Stimulated activated CD8-positive, alpha-beta memory T cell treated with anti-CD3 and anti-CD28 coated beads, Interleukin-4, amount 100 ng/mL, for 24 hours (primary cell): Measurements from ENCODE around the gene MAP1LC3B.
A peak's percentile ranks its signal among the peaks of the same experiment; 100 is the strongest.
"Not testable (repeated sequence)": the region's sequence is repeated elsewhere in the genome, so short reads cannot be mapped to it uniquely, and the experiment has no call there.

Experiments
- DNase-seq: peaks from one replicate; pipeline ENCODE4 v3.0.0-alpha.2; 2020; ENCODE audit warnings: low read depth

MAP1LC3B gene

DNA sequence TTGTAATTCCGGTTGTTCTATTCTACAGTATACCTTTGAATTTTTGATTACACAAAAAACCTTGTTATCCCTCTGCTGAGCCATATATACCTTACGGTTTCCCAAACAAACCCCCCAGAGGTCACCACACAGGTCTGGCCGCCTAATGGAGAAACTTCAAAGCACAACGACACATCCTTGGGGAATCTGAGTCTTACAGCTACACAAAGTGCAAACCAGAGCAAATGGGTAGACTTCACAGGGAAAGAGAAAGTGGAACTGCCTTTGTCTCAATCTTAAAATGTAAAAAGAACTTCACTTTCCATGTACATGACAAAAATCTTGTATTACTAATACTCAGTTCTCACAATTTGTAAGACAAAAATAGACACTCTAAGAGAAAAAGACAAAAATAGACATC, 11.3 kb upstream of the MAP1LC3B start:
- DNase-seq = no peak

DNA sequence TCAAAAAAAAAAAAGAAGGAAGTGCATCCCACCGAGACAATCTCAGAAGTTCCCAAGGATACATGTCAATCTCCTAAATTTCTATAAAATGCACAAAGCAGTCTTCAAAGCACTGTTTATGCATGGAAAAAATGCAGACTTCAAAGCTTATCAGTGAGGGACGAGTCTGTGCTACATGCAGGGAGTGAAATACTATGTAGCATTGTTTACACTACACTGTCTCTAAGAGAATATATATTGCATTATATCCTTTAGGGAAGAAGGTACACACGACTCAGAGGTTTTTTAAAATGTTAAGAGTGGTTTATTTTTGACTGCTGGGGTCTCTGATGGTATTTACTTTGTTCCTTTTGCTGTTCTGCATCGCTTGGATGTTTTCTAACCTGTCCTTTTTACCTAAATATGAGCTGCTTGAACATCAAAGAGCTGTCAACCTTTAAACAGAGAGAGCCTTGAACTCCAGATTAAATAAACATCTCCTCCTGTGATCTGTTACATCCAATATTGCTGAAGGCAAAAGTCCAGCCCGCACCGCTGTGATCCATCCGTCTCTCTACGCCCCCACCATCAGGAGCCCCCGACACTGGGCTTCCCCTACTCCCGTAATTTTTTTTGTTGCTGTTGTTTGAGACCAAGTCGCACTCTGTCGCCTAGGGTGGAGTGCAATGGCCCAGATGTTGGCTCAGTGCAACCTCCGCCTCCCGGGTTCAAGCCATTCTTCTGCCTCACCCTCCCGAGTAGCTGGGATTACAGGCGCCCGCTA, 9.9 kb upstream of the MAP1LC3B start:
- DNase-seq = no peak

DNA sequence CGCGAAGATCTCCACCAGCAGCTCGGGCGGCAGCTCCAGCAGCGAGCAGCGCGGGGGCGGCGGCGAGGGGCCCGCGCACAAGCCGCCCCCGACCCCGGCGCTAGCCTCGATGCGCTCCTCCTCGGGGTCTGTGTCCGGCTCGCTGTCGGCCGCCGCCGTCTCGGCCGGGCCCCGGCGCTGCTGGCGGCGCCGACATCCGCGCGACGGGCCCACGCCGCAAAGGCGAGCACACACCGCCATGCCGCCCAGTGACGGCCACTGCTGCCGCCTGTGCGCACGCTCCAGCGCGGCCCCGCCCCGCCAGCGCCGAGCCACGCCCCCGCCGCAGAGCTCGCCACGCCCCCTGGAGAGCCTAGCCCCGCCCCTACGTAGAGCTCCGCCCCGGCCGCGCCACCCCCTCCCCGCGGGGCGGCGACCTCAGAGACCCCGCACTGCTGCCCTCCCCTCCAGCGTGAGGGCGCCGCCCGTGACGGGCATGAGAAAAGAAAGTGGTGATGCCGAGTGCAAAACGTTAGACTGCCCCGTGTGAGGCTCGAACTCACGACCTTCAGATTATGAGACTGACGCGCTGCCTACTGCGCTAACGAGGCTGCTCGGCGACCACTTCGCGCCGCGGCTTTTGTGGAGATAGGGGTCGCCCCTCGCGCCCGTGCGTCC, 8.5 kb upstream of the MAP1LC3B start, which contains the start of gene FBXO31:
TSS of gene FBXO31 (minus strand) at position 272 of the 657 bp plus-strand sequence. CDS start at position 240, 32 bp downstream.
- peak; percentile 87 for DNase-seq

DNA sequence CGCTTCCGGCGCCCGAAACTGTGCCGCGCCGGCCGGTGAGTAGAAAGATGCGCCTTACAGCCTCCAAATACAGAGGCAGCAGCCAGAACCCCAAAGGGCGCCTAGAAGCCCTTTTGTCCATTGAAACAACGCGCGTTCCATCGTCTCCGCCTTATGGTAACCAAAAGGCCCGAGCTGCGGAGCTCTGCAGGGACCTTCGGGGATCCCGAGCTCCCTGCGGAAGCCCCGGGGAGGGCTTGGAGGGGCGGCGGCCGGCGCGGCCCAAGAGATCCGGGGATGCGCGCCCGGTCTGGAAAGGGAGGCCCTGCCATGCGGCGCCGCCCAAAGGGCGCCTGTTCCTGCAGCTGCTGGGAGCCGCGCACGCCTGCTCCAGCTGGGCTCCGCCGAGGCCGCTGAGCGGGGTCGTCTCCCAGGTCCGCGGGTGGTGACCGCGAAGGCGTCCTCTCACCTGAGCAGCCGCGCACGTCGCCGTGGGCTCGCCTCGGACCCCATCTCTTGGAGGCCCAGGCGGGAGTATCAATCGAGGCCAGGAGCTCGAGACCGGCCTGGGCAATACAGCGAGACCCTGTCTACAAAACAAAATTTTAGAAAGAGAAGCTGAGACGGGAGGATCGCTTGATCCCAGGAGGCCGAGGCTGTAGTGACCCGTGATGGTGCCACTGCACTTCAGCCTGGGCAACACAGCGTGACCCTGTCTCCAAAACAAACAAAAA, 7.8 kb upstream of the MAP1LC3B start:
- peak; percentile 32 for DNase-seq

DNA sequence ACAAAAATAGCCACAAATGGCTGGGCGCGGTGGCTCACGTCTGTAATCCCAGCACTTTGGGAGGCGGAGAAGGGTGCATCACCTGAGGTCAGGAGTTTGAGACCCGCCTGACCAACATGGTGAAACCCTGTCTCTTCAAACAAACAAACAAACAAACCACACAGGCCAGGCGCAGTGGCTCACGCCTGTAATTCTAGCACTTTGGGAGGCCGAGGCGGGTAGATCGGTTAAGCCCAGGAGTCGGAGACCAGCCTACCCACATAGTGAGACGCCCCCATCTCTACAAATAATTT, 7.3 kb upstream of the MAP1LC3B start:
- DNase-seq = not testable (repeated sequence)

DNA sequence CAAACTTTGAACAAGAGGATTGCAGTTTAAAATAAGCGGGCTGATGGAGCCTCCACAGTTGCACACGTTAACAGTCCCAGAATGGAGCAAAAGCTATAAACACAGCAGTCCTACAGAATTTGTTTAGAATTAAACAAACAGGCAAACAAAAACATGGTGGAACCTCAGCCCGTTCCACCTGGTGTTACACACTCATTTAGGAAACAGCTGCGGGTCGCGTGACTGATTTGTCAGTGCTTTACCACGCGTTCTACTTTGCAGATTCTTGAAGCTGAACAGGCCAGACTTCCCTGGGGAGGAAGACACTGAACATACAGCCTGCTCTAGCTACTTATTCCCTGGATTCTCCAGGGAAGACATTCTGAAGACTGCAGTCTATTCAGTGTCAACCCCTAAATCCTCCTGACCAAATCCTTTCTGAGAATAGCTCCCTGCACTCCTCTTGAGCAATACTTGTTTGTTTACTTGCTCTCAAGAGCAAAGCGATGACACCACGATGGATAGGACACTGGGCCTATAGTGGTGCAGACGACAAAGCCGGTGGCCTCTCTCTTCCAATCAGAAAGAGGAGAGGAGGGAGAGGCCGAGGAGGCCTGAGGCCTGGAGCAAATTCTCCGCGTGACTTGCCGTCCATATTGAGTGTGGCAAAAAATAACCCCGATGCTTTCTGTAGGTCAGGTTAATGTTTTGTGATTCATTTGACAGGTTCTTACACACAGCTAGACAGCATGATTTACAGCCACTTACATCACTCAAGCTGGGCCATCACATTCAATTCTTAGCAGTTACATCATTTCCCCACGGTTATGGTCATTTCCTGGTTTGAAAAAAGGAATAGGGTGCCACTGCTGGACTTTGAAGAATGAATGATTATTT, 4.0 kb upstream of the MAP1LC3B start:
- peak; percentile 73 for DNase-seq

DNA sequence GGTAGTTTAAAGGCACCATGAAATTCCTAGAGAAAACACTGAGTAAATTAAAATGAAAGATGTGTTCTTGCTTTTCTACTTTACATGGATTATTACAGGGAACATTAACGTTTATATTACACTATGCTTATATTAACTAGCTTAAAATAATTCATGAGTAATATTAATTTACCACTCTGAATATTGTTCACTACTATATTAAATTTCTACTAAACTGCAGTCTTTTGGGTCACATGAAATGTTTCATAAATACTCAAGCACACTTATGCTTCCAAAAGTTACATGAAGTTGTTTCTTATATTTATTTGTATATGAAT, 3.4 kb upstream of the MAP1LC3B start:
- no peak for DNase-seq

DNA sequence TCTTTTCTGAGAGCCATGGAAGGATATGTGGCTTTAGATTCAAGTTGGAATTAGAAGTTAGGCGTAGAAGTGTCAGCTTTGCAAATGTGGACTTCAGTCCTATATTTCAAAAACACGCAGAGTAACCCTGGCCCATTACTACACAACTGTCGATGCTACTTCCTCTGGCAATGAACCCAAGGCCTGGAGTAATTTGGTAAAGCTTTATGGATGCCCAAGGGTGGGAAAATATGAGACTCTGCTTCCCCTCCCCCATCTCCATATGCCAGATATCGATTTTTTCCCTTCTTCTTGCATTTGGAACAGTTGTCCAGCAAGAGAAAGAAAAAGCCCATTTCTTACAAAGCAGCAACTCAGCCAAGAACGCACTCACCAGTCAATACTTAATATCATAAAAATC, 2.9 kb upstream of the MAP1LC3B start:
- DNase-seq = no peak

DNA sequence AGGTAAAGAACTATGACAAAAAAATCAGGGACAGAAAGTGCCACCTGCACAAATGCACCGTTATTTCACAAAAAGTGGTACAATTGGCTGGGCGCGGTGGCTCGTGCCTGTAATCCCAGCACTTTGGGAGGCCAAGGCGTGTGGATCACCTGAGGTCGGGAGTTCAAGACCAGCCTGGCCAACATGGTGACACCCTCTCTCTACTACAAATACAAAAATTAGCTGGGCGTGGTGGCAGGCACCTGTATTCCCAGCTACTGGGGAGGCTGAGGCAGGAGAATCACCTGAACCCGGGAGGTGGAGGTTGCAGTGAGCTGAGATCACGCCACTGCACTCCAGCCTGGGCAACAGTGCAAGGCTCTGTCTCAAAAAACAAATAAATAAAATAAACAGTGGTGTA, 2.2 kb upstream of the MAP1LC3B start:
- not testable (repeated sequence) for DNase-seq

DNA sequence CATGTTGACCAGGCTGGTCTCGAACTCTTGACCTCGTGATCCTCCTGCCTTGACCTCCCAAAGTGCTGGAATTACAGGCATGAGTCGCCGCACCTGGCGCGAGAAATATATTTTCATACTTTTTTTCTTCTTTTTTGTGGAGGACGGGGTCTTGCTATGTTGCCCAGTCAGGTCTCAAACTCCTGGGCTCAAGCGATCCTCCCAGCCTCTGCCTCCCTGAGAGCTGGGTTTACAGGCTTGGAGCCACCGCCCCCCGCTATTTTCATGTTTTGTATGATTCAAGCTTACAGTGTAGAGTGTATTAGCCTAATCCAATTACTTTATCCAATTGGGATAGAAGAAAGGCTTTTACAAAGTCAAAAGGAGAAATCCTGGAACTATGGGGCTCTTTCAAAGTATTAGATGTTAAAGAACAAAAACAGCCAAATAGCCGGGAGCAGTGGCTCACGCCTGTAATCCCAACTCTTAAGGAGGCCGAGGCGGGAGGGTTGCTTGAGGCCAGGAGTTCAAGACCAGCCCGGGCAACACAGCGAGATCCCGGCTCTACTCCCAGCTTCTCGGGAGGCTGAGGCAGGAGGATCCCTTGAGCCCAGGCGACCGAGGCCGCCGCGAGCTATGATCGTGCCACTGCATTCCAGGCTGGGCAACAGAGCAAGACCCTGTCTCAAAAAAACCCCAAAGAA, 1.4 kb upstream of the MAP1LC3B start:
- DNase-seq = no peak

DNA sequence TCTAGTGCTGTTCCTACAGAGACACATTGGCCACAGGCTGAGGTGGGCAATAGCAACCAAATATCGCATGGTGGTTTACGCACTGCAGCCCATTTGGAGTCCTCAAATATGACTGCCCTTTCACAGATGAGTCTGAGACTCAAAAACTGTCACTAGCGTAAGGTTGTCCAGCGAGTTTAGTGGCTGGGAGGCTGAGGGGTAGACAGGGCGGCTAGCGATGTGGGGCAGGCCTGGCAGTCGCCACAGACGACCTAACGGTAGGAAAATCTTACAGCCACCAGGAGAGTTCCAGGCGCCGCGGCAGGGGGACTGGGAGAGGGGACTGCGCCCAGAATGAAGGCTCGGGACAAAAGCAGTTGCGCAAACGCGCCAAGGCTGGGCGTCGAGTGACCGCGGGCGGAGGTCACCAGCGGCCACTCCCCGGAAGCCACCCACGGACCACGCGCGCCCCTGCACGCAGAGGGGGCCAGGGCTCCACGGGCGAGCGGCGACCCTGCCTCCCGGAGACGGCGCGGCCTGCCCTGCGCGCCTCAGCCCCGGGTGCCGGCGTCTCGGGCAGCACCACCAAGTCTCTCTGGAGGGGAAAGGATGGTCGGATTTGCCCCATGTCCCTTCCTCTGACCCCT, 699 bp upstream of the MAP1LC3B start:
- DNase-seq = no peak

DNA sequence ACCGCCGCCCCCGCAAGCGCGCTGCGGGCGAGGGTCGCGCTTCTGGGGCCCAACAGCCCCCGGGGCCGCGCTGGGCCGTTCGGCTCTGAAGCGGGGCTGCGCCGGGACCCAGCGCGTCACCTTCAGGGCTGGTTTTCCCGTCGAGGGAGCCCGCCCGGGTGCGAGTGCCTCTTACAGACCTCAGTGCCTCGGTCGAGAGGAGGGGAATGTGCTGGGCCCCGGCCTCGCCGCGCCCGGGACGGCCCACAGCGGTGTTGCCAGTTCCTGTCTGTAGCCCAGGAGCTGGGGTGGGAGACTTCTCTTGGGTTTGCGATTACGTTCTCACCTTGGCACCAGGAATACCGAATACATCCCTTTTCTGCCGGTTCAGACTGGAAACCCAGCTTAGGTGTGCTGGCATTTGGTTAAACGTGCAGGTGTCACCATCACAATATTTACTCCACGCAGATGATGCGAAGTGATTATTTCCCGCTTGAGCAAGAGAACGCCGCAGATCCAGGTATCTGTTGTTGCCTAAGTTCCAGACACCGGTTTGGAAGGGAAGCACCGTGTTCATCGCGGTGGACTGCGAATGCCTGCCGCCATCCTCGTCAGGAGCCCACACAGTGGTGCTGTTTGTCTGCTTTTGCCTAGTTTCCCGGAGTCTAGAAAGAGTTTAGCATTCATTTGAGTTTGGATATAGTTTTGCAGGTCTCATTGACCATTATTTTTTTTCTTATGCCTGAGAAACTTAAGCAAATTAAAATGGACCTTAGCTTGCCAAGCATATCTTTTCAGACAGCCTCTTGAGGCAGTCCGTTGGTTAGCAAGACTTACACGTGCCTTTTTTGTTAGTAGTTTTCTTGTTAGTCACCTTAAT, 914 bp downstream of the MAP1LC3B start:
- peak; percentile 20 for DNase-seq

DNA sequence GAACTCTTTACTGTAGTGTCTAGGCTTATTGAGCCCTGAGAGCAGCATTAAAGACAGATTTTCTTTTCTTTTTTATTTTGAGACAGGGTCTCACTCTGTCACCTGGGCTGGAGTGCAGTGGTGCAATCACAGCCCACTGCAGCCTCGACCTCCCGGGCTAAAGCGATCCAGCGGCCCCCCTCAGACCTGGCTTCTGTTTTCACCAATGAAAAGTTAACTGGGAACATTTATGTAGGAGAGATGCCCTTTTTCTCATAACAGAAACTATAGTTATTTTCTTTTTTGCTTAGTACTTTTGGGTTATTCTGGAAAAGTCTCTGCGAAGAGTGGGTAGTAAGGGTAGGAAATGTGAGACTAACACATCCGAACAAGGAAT, 1.5 kb downstream of the MAP1LC3B start:
- no peak for DNase-seq

DNA sequence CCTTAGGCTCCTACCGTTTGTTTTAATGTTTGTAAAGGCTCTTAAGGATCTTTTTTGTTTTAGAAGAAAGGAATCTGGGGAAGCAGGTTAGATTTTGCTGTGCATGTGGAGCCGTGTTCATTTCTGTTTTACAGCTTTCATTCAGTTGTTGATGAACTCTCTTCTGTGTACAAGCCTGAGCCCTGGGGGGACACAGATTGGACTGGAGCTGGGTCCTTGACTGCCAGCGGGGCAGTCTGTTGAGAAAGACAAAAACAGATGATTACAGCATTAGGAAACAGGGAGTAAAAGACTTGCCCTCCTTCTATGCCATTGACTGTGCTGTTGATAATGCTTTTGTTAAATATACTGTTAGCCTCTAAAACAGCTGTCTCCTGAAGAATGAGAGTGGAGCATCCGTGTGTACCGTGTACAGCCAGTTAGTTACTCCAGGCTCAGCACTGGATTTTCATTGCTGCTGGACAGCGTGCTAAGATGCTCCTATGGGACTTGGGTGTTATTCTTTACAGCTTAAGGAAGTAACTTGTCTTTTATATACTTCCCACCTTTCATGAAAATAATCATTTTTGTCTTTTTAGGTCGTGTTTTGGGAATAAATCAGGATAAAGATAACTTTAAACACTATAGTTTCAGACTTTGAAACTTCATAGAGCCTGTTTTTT, 3.2 kb downstream of the MAP1LC3B start:
- DNase-seq = no peak

DNA sequence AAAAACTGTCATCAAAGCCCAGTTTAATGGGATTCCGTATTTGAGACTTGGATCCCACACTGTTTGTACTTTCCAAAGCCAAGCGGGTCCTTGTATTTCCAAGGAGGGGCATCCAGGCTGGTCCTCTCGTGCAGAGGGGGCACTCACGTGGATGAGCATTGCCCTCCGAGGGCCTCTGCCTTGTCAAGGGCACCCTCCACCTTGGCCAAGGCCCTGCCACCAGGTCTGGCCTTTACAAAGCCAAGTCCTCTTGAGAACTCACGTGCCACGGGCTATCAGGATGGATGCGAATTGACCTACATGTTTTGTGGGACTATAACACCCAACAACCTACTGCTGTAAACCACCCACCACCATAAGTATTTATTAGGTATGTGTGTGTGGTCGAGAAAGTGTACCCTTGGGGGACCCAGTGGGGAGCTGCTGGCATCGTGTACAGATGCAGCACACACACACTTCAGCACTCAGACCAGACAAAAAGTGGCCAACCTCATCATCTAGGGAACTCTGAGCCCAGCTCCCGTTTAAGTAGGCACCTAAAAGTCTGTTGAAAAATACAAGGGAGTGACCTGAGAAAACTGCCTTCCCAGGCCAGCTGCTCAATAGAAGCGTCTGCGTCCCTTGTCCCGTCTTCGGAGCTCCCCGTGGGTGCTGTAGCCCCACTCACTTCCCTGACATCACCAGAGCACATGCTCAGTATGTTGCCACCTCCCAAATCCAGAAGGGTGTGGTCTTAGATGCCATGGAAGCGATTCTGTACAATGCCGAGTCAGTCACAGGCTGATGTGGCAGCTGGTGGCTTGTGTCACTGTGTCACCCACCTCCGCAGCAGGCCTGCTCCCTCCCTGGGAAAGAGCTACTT, 12.9 kb downstream of the MAP1LC3B start:
- no peak for DNase-seq

DNA sequence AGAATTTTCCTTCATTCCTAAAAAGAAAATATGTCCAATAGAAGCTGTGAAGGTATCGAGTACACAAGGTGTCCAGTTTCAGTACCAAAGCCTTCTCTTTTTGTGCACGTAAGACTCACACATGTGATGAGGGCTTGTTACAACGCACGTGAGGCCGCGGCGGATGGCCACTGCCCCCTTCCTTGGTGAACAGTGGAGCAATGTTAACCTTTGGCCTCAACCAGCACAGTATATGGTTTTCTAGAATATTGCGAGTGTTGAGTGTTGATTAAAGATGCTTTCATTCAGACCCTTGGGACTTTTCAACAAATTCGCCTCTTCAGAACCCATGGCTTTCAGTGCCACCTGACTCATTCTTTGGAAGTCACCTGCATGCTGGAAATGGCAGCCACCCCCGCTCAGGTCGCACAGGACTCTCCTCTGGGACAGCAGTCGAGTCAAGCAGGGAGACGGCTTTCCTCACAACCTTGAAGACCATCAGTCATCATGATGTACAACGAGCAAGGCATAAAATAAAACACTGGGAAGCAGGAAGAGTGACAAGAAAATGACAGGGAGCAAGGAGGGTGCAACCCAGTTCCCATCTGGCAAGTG, 14.5 kb downstream of the MAP1LC3B start:
- DNase-seq = no peak

DNA sequence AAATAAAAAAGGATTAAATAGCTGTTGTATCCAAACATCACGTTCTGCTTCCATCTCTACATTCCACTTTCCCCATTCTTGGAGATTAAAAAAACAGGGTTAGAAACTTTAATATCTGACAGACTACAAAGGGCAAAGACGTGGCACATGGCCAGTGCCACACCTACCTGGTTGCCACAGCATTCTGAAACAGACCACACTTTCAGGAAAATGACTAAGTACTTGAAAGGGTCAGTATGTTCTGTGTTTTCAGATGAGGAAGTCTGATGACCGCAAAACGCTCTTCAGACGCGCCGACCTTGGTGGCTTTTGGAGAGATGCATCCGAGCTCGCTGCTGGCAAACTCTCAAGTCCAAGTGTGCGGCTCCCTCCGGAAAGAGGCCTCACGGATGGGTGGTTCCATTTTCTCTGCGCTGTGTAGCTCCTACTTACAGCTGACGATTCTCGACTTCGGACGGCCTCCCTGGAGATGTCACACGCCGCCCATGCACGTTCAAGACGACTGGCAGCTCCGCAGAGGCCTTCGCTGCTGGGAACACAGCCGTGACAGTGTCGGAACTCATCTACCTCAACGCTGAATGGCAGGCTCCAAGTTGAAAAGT, 15.5 kb downstream of the MAP1LC3B start:
- DNase-seq = no peak

DNA sequence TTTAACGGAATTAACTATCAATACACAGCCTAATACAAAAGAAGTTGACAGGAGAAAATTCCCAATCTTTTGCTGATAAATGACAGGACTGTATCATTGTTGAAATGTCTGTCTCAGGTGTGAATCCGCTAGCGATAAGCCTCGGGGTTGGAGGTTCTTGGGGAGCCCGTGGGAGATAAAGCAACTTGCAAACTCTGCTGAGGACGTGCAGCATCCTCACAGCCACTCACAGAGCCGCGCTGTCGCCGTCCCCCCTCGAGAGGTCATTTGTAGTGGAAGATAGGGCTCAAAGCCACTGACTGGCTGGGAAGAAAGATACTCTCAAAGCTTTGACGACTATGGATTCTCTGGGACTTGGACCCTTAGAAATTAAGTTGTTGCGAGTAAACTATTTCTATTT, 17.0 kb downstream of the MAP1LC3B start:
- DNase-seq = no peak
